ENCODE data around the gene BEGAIN.

BEGAIN gene

GRCh38 chr14:100628225-100628624 lies 41.0 kb upstream of the BEGAIN start:
- CTCF ChIA-PET = interaction anchor here (1.1 to 2.5 kb wide), 2 partner anchors 17 to 243 kb away, joined by 4 to 11 read pairs; no protein-coding TSS in a partner anchor
- TF ChIP-seq CTCF (IDR thresholded peaks at IDR 0.05; ENCODE audit: control extremely low read depth, extremely low read depth, low read depth, missing control alignments) = no peak
- POLR2A ChIA-PET = no interaction called here
- DNase-seq (ENCODE audit: extremely low spot score) = no peak

GRCh38 chr14:100626614-100627013 lies 39.4 kb upstream of the BEGAIN start:
- ChIA-PET POLR2A (no interaction called here), CTCF (interaction anchor here (1.3 to 2.5 kb wide), 2 partner anchors 19 to 242 kb away, joined by 3 to 11 read pairs; no protein-coding TSS in a partner anchor)
- TF ChIP-seq CTCF (IDR thresholded peaks at IDR 0.05; ENCODE audit: control extremely low read depth, extremely low read depth, low read depth, missing control alignments) = no peak
- DNase-seq (ENCODE audit: extremely low spot score) = no peak

- TF ChIP-seq CTCF (IDR thresholded peaks at IDR 0.05; ENCODE audit: control extremely low read depth, extremely low read depth, low read depth, missing control alignments) = no peak
- ChIA-PET CTCF (no interaction called here), POLR2A (no interaction called here)
- DNase-seq (ENCODE audit: extremely low spot score) = no peak
Observed at GRCh38 chr14:100623961-100624360, 36.7 kb upstream of the BEGAIN start.

GRCh38 chr14:100623557-100623956 lies 36.3 kb upstream of the BEGAIN start:
- POLR2A ChIA-PET = no interaction called here
- no peak for DNase-seq (ENCODE audit: extremely low spot score)
- CTCF ChIA-PET = no interaction called here
- TF ChIP-seq CTCF (IDR thresholded peaks at IDR 0.05; ENCODE audit: control extremely low read depth, extremely low read depth, low read depth, missing control alignments) = no peak

GRCh38 chr14:100622708-100623485 lies 35.7 kb upstream of the BEGAIN start:
- no peak for DNase-seq (ENCODE audit: extremely low spot score)
- CTCF ChIA-PET = no interaction called here
- TF ChIP-seq CTCF (IDR thresholded peaks at IDR 0.05; ENCODE audit: control extremely low read depth, extremely low read depth, low read depth, missing control alignments) = no peak
- POLR2A ChIA-PET = no interaction called here

DNA sequence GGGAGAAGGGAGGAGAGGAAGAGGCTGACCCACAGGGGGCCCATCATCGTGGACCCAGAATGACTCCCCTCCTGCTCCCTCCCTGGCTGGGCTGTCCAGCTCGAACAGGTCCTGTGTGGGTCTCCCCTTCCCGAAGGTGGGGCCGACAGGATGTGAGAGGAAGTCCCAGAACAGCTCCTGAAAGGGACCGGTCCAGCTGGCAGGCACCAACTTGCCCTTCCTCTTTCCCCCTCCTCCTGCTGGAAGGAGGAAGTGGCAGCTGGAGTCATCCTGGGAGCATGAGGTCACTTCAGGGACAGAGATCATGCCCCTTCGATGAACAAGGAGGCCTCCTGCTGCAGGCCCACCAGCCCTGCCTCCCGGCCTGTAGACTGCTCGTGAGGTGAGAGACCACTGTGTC lies 35.0 kb upstream of the BEGAIN start:
- no peak for TF ChIP-seq CTCF (IDR thresholded peaks at IDR 0.05; ENCODE audit: control extremely low read depth, extremely low read depth, low read depth, missing control alignments)
- CTCF ChIA-PET = no interaction called here
- DNase-seq (ENCODE audit: extremely low spot score) = no peak
- POLR2A ChIA-PET = no interaction called here
